HUDEP-2 (cell line): ENCODE data around the gene NPLOC4.

Experiments
- DNase-seq, 76 experiments: peaks; one replicate each; lab custom pipeline; 2025; ENCODE audit not compliant: unreplicated experiment in 76 of 76; lab: John Stamatoyannopoulos, UW

The NPLOC4 gene

GRCh38 chr17:81524039-81524864 lies 112.7 kb downstream of the NPLOC4 start:
- no peak for DNase-seq

- DNase-seq: peak in 1 of 76 experiments; percentile 9
These were observed 113.4 kb downstream of the NPLOC4 start for GRCh38 chr17:81523402-81524038.

GRCh38 chr17:81522491-81523401 lies 114.2 kb downstream of the NPLOC4 start:
- peak in 6 of 76 experiments; percentile 7 to 39 (median 22) for DNase-seq

GRCh38 chr17:81520021-81520901 lies 116.7 kb downstream of the NPLOC4 start:
- no peak for DNase-seq

GRCh38 chr17:81519284-81520020 lies 117.5 kb downstream of the NPLOC4 start:
- no peak for DNase-seq

- no peak for DNase-seq
These were observed 118.1 kb downstream of the NPLOC4 start for GRCh38 chr17:81518785-81519283.

GRCh38 chr17:81518113-81518784 lies 118.7 kb downstream of the NPLOC4 start:
- DNase-seq: no peak

GRCh38 chr17:81517339-81518112 lies 119.4 kb downstream of the NPLOC4 start:
- no peak for DNase-seq

- no peak for DNase-seq
These were observed 119.9 kb downstream of the NPLOC4 start for GRCh38 chr17:81517009-81517338.

- no peak for DNase-seq
These were observed 120.5 kb downstream of the NPLOC4 start for GRCh38 chr17:81516439-81516838.

GRCh38 chr17:81515530-81516041 lies 121.3 kb downstream of the NPLOC4 start:
- DNase-seq: no peak

GRCh38 chr17:81514739-81515529 lies 122.0 kb downstream of the NPLOC4 start:
- no peak for DNase-seq

GRCh38 chr17:81514489-81514738 lies 122.5 kb downstream of the NPLOC4 start:
- DNase-seq: no peak

- peak in 6 of 76 experiments; percentile 13 to 48 (median 20) for DNase-seq
These were observed 123.0 kb downstream of the NPLOC4 start for GRCh38 chr17:81513753-81514488.

- peak in 8 of 76 experiments; percentile 14 to 48 (median 21) for DNase-seq
These were observed 123.5 kb downstream of the NPLOC4 start for GRCh38 chr17:81513372-81513752.

GRCh38 chr17:81512562-81513371 lies 124.1 kb downstream of the NPLOC4 start, which contains the start of gene ACTG1:
Gene ACTG1, minus strand, starts transcription at chr17:81512799. Its CDS starts 445 bp downstream, at chr17:81512354.
- DNase-seq: peak in 72 of 76 experiments; percentile 25 to 90 (median 78)
